ENCODE data around the gene ARSG.
A peak's percentile ranks its signal among the peaks of the same experiment; 100 is the strongest.

ARSG gene

DNA sequence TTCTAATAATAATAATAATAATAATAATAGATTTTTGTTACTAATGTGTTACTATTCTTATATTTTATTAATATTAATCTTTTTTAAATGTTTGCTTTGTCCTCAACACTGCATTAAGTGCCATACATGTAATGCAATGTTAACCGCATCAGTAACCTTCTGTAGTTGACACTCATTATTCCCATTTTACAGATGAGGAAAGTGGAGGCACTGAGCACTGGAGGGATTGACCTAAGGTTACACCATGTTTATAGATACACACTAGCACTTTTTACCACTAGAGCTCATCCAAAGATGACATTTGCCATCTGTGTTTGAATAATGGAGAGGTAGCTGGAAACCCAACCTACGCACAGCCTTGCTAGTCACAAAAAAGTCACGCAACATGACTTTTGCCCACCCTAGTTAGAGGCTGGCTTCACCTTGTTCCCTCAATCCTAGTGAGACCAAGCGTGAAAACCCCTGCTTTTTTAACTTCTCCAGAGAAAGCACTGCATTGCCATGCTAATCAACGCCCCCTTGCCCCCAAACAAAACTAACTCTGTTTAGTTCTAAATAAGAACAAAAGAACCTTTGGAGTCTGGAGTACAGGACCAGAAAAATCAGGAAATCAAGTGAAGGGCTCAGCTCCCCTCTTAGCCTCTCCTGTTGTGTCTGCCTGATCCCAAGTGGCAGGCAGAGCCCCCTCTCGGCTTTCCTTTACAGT, 2.3 kb downstream of the ARSG start:
- no peaks in the 10 kb centered on the region for H3K27me3 ChIP-seq (ENCODE audit: insufficient read depth, low read depth)
- no peak overlapping the region for H3K4me3 ChIP-seq (IDR thresholded peaks at IDR 0.05; ENCODE audit: insufficient read depth, low read depth, low read length)
- peaks cover 20% of the 10 kb centered on the region for H3K4me1 ChIP-seq (ENCODE audit: low read depth, poor library complexity, severe bottlenecking)
- no peak overlapping the region for H2AFZ ChIP-seq (ENCODE audit: low read depth)
- no peak overlapping the region for H3K27ac ChIP-seq
- H3K79me2 ChIP-seq (ENCODE audit: insufficient read depth, low read depth): no peaks in the 10 kb centered on the region; the same call in 1 of the 2 replicates
- no peaks in the 10 kb centered on the region for H4K20me1 ChIP-seq (ENCODE audit: insufficient read depth)
- H3K36me3 ChIP-seq (ENCODE audit: insufficient read depth): no peaks in the 10 kb centered on the region
- peak overlapping the region; percentile 71 for H3K4me2 ChIP-seq
- TF ChIP-seq, protein P1, sequence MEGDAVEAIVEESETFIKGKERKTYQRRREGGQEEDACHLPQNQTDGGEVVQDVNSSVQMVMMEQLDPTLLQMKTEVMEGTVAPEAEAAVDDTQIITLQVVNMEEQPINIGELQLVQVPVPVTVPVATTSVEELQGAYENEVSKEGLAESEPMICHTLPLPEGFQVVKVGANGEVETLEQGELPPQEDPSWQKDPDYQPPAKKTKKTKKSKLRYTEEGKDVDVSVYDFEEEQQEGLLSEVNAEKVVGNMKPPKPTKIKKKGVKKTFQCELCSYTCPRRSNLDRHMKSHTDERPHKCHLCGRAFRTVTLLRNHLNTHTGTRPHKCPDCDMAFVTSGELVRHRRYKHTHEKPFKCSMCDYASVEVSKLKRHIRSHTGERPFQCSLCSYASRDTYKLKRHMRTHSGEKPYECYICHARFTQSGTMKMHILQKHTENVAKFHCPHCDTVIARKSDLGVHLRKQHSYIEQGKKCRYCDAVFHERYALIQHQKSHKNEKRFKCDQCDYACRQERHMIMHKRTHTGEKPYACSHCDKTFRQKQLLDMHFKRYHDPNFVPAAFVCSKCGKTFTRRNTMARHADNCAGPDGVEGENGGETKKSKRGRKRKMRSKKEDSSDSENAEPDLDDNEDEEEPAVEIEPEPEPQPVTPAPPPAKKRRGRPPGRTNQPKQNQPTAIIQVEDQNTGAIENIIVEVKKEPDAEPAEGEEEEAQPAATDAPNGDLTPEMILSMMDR (conservative IDR thresholded peaks at IDR 0.05; ENCODE audit: low read depth, low read length): no peak
- no peak overlapping the region for H3K9ac ChIP-seq

DNA sequence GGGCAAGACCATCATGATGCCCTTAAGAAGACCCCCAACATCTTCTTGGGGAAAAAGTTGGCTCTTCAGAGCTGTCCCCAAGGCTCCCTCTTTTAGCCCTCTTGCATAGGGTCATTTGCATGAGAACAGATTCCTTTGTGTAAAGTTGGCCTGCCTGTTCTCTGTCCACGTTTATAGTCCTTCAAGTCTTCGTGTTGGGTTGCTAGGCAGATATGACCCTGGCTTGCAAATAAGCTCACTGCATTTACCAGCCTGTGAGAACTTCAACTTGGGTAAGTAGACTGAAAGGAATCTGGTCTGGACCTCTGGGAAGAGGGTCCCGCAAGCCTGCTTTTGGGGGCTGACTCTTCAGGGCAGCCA, 2.9 kb downstream of the ARSG start:
- Histone ChIP-seq H3K27ac (no peak overlapping the region), H2AFZ (ENCODE audit: low read depth) (no peak overlapping the region), H3K79me2 (ENCODE audit: insufficient read depth, low read depth) (no peaks in the 10 kb centered on the region; the same call in 1 of the 2 replicates), H3K27me3 (ENCODE audit: insufficient read depth, low read depth) (no peaks in the 10 kb centered on the region), H4K20me1 (ENCODE audit: insufficient read depth) (no peaks in the 10 kb centered on the region), H3K9ac (no peak overlapping the region), H3K4me1 (ENCODE audit: low read depth, poor library complexity, severe bottlenecking) (peaks cover 16% of the 10 kb centered on the region), H3K36me3 (ENCODE audit: insufficient read depth) (no peaks in the 10 kb centered on the region), H3K4me2 (peak overlapping the region; percentile 71; the same call in 1 of the 2 replicates), H3K4me3 (IDR thresholded peaks at IDR 0.05; ENCODE audit: insufficient read depth, low read depth, low read length) (no peak overlapping the region)
- TF ChIP-seq, protein P1 (conservative IDR thresholded peaks at IDR 0.05; ENCODE audit: low read depth, low read length): no peak

DNA sequence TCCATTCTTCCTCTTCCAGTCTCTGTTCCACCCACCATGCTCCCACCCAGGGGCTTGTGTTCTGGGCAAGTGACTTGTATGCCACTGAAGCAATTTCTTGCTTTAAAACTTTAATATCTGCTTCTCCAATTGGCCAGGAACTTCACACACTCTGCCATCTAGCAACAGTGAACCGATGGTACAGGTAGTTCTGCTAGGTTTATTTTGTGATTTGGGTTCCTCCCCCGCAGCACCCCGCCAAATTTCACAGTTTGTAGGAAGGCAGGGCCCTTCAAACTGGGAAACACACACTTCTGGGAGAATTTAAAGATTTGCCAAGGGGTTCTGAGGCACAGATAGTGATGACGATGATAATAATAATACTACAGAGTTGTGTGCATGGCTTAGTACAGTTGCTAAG, 3.3 kb downstream of the ARSG start:
- TF ChIP-seq, protein P1 (conservative IDR thresholded peaks at IDR 0.05; ENCODE audit: low read depth, low read length): no peak
- Histone ChIP-seq H4K20me1 (ENCODE audit: insufficient read depth) (no peaks in the 10 kb centered on the region), H3K27me3 (ENCODE audit: insufficient read depth, low read depth) (no peaks in the 10 kb centered on the region), H3K9ac (no peak overlapping the region), H2AFZ (ENCODE audit: low read depth) (no peak overlapping the region), H3K4me2 (no peak overlapping the region), H3K36me3 (ENCODE audit: insufficient read depth) (no peaks in the 10 kb centered on the region), H3K4me3 (IDR thresholded peaks at IDR 0.05; ENCODE audit: insufficient read depth, low read depth, low read length) (no peak overlapping the region), H3K27ac (no peak overlapping the region), H3K79me2 (ENCODE audit: insufficient read depth, low read depth) (no peaks in the 10 kb centered on the region; the same call in 1 of the 2 replicates), H3K4me1 (ENCODE audit: low read depth, poor library complexity, severe bottlenecking) (peaks cover 16% of the 10 kb centered on the region)

DNA sequence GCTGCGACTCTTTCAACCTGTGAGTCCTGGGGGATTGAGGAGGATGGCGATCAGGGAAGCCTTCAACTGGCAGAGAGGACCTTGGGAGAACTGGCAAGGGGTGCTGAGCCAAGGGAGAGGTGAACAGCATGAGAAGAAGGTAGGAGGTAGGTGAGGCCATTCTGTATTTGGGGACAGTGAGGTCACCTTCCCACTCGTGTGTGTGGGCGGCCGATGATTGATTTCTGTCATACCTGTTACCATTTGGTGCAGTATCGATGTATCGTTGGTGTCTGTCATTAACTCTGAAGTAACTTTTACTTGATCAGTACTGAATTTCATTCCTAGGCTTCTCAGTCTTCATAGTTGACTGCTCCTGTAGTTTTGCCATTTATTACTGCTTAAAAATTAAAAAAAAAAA, 3.8 kb downstream of the ARSG start:
- H3K4me1 ChIP-seq (ENCODE audit: low read depth, poor library complexity, severe bottlenecking): peaks cover 12% of the 10 kb centered on the region
- no peaks in the 10 kb centered on the region for H3K27me3 ChIP-seq (ENCODE audit: insufficient read depth, low read depth)
- no peaks in the 10 kb centered on the region; the same call in 1 of the 2 replicates for H3K79me2 ChIP-seq (ENCODE audit: insufficient read depth, low read depth)
- no peak overlapping the region for H2AFZ ChIP-seq (ENCODE audit: low read depth)
- TF ChIP-seq, protein P1 (conservative IDR thresholded peaks at IDR 0.05; ENCODE audit: low read depth, low read length): no peak
- H3K4me2 ChIP-seq: no peak overlapping the region
- no peak overlapping the region for H3K27ac ChIP-seq
- no peak overlapping the region for H3K4me3 ChIP-seq (IDR thresholded peaks at IDR 0.05; ENCODE audit: insufficient read depth, low read depth, low read length)
- no peaks in the 10 kb centered on the region for H4K20me1 ChIP-seq (ENCODE audit: insufficient read depth)
- H3K36me3 ChIP-seq (ENCODE audit: insufficient read depth): no peaks in the 10 kb centered on the region
- no peak overlapping the region for H3K9ac ChIP-seq
